GM23338 (cell line): Measurements from ENCODE around the gene FIBP. TPM values are rescaled to one million over a fixed set of nuclear protein-coding genes. Genes with fewer than 3 reads are reported as not detected.

Experiments
- ATAC-seq: fragments of 200-7000 bp; cut with Tn5 transposase; 3 replicates; pipeline ENCODE4 v1.9.1; 2020
- DNase-seq: peaks from one replicate; pipeline ENCODE4 v3.0.0-alpha.2; 2015; ENCODE audit warnings: low spot score
- H2AFZ ChIP-seq: fragments of 200-600 bp; sonication (generic); 2 replicates; pipeline ENCODE4 v1.8.0; 2016; ENCODE audit warnings: antibody characterized with exemption, mild to moderate bottlenecking, moderate library complexity
- H3F3A ChIP-seq: fragments of 200-600 bp; sonication (generic); replicated peaks from 2 replicates; pipeline ENCODE4 v1.8.0; 2017; ENCODE audit warnings: antibody characterized with exemption, mixed run types, low read depth
- H3K27ac ChIP-seq: fragments of 200-600 bp; sonication (generic); 2 replicates; pipeline ENCODE4 v1.6.1; 2016; ENCODE audit warnings: low read depth
- H3K27me3 ChIP-seq: fragments of 200-600 bp; sonication (generic); 2 replicates; pipeline ENCODE4 v1.8.0; 2016; ENCODE audit warnings: mild to moderate bottlenecking, mixed run types, moderate library complexity; ENCODE audit not compliant: insufficient read depth
- H3K36me3 ChIP-seq: fragments of 200-600 bp; sonication (generic); 2 replicates; pipeline ENCODE4 v1.8.0; 2016; ENCODE audit warnings: mild to moderate bottlenecking; ENCODE audit not compliant: insufficient read depth
- H3K4me1 ChIP-seq: fragments of 200-600 bp; sonication (generic); 2 replicates; pipeline ENCODE4 v1.8.0; 2016; ENCODE audit warnings: mild to moderate bottlenecking, moderate library complexity; ENCODE audit not compliant: insufficient read depth
- H3K4me2 ChIP-seq: fragments of 200-600 bp; sonication (generic); 2 replicates; pipeline ENCODE4 v1.7.1; 2017; ENCODE audit warnings: mixed run types
- H3K4me3 ChIP-seq: fragments of 200-600 bp; sonication (generic); 2 replicates; pipeline ENCODE4 v1.6.1; 2016; ENCODE audit warnings: mixed run types
- H3K79me2 ChIP-seq: fragments of 200-600 bp; sonication (generic); replicated peaks from 2 replicates; pipeline ENCODE4 v1.8.0; 2017; ENCODE audit warnings: mild to moderate bottlenecking; ENCODE audit not compliant: insufficient read depth
- H3K9me2 ChIP-seq: fragments of 200-600 bp; sonication (generic); 2 replicates; pipeline ENCODE4 v1.8.0; 2017; ENCODE audit not compliant: insufficient read depth
- H4K20me1 ChIP-seq: fragments of 200-600 bp; sonication (generic); replicated peaks from 2 replicates; pipeline ENCODE4 v1.8.0; 2017; ENCODE audit warnings: mild to moderate bottlenecking; ENCODE audit not compliant: insufficient read depth
- H3K27ac Mint-ChIP-seq: 2 replicates; pipeline ENCODE4 v1.8.0; 2020; ENCODE audit warnings: inconsistent platforms, mild to moderate bottlenecking, moderate library complexity, mixed read lengths
- H3K27me3 Mint-ChIP-seq: 3 replicates; pipeline ENCODE4 v1.8.0; 2022; ENCODE audit warnings: low read depth, mild to moderate bottlenecking, moderate library complexity, mixed read lengths, inconsistent platforms; ENCODE audit not compliant: insufficient read depth, poor library complexity
- H3K36me3 Mint-ChIP-seq: 3 replicates; pipeline ENCODE4 v1.8.0; 2021; ENCODE audit warnings: low read depth, mild to moderate bottlenecking, inconsistent platforms, moderate library complexity, mixed read lengths
- H3K4me1 Mint-ChIP-seq: 3 replicates; pipeline ENCODE4 v1.8.0; 2020; ENCODE audit warnings: mild to moderate bottlenecking, inconsistent platforms, mixed read lengths
- H3K4me3 Mint-ChIP-seq: 3 replicates; pipeline ENCODE4 v1.8.0; 2021; ENCODE audit warnings: moderate library complexity, mild to moderate bottlenecking, inconsistent platforms, mixed read lengths
- H3K9me3 Mint-ChIP-seq: 3 replicates; pipeline ENCODE4 v1.8.0; 2020; ENCODE audit warnings: moderate library complexity, mild to moderate bottlenecking, inconsistent platforms, mixed read lengths
- CREB1 ChIP-seq: fragments of 250-450 bp; sonication (Bioruptor Pico); IDR thresholded peaks from 2 replicates; pipeline ENCODE4 v1.5.0; 2020; ENCODE audit warnings: low read depth, mild to moderate bottlenecking, moderate library complexity
- CTCF ChIP-seq, 2 experiments: fragments of 200-600 bp in 1 of 2; sonication (generic) in 1 of 2; conservative IDR thresholded peaks; 2 replicates each; pipeline versions ENCODE4 v1.5.1 to v1.6.1; 2016 to 2017; ENCODE audit warnings: antibody characterized with exemption in 2 of 2, low read depth in 2 of 2, mild to moderate bottlenecking in 2 of 2, moderate library complexity in 1 of 2
- EZH2 ChIP-seq: fragments of 200-600 bp; sonication (generic); IDR thresholded peaks from one replicate; pipeline ENCODE4 v1.8.0; 2017; ENCODE audit warnings: antibody characterized with exemption, mild to moderate bottlenecking, low read depth; ENCODE audit not compliant: unreplicated experiment
- EZH2phosphoT487 ChIP-seq: fragments of 200-600 bp; sonication (generic); IDR thresholded peaks from one replicate; pipeline ENCODE4 v1.8.1; 2018; ENCODE audit warnings: antibody characterized with exemption; ENCODE audit not compliant: unreplicated experiment
- JUNB ChIP-seq: IDR thresholded peaks from one replicate; pipeline ENCODE4 v1.6.1; 2016; ENCODE audit warnings: antibody characterized with exemption; ENCODE audit not compliant: unreplicated experiment
- NANOG ChIP-seq: IDR thresholded peaks from 2 replicates; pipeline ENCODE4 v1.6.1; 2016; ENCODE audit warnings: antibody characterized with exemption, borderline replicate concordance
- POLR2AphosphoS5 ChIP-seq: IDR thresholded peaks from 2 replicates; pipeline ENCODE4 v1.6.1; 2016; ENCODE audit warnings: antibody characterized with exemption, low read depth
- REST ChIP-seq: IDR thresholded peaks from one replicate; pipeline ENCODE4 v1.6.1; 2018; ENCODE audit warnings: antibody characterized with exemption; ENCODE audit not compliant: unreplicated experiment
- STAT1 ChIP-seq: IDR thresholded peaks from one replicate; pipeline ENCODE4 v1.6.1; 2016; ENCODE audit warnings: antibody characterized with exemption; ENCODE audit not compliant: unreplicated experiment
- ZNF114 ChIP-seq: fragments of 250-450 bp; sonication (Bioruptor Pico); IDR thresholded peaks from 2 replicates; pipeline ENCODE4 v1.5.0; 2020; ENCODE audit warnings: mild to moderate bottlenecking, moderate library complexity
- ZNF331 ChIP-seq: fragments of 250-450 bp; sonication (Bioruptor Pico); IDR thresholded peaks from 2 replicates; pipeline ENCODE4 v1.5.0; 2020; ENCODE audit warnings: low read depth, mild to moderate bottlenecking, moderate library complexity
- ZNF462 ChIP-seq: fragments of 250-450 bp; sonication (Bioruptor Pico); IDR thresholded peaks from 2 replicates; pipeline ENCODE4 v1.5.0; 2020; ENCODE audit warnings: mild to moderate bottlenecking, moderate library complexity
- polyA plus RNA-seq: library from polyadenylated mRNA; unstranded; fragments of >200 nt; fragmentation: Nextera tagmentation; extraction: Ambion mirVana; gene quantifications from 2 replicates; pipeline ENCODE4 v1.2.1, GENCODE V29; 2016
- total RNA-seq: library from RNA; depleted of rRNA; stranded (reverse); fragments of >200 nt; shearing (Covaris generic); gene quantifications from 2 replicates; pipeline ENCODE4 v1.2.3, GENCODE V29; 2014
- TF ChIP-seq, protein P1 (sequence below): IDR thresholded peaks from 2 replicates; pipeline ENCODE4 v1.6.1; 2016; ENCODE audit warnings: antibody characterized with exemption

The FIBP gene
- total and polyA plus RNA-seq, 2 experiments from 2014 or later, result 79.0 to 102 TPM

DNA sequence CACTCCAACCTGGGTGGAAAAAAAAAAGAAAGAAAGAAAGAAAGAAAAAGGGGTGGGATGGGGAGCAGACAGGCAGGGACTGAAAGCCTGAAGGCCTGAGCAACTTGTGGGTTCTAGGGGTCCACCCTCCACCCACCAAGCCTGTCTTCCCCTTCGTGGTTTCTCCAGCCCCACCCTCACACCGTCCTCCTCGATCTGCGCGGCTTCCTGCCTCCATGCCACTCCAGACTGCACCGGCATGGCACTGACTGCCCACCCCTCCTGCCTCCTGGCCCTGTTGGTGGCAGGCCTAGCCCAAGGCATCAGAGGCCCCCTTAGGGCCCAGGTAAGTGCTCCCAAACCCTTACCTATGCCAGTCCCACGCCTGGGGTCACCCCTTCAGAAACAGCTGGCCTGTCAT is 8.7 kb downstream of the FIBP start, which contains the start of gene CTSW:
Gene CTSW (plus strand): TSS at position 221 of the 400 bp plus-strand sequence. CDS start 18 bp downstream, at position 239.
- Mint-ChIP-seq H3K27ac (no peak within 1 kb of the TSS; the same call in 1 of the 2 replicates), H3K4me3 (no peak within 1 kb of the TSS; the same call in 2 of the 3 replicates), H3K9me3 (no peaks in the 10 kb centered on the region), H3K27me3 (peaks cover 18% of the 10 kb centered on the region), H3K36me3 (peaks cover 18% of the 10 kb centered on the region), H3K4me1 (peaks cover 3% of the 10 kb centered on the region)
- no peak for ATAC-seq
- Histone ChIP-seq H2AFZ (no peak within 1 kb of the TSS), H4K20me1 (peaks cover 3% of the 10 kb centered on the region; the same call in 1 of the 2 replicates), H3K4me2 (no peak within 1 kb of the TSS), H3K36me3 (peaks cover 7% of the 10 kb centered on the region; the same call in 1 of the 2 replicates), H3K9me2 (no peaks in the 10 kb centered on the region), H3K4me3 (no peak within 1 kb of the TSS), H3K27me3 (no peaks in the 10 kb centered on the region), H3K4me1 (no peaks in the 10 kb centered on the region), H3K27ac (no peak within 1 kb of the TSS), H3K79me2 (no peaks in the 10 kb centered on the region), H3F3A (0 out of 2 replicates have a peak, but pooled peaks cover 4% of the 10 kb centered on the region)
- DNase-seq, result no peak
- TF ChIP-seq STAT1 (no peak), ZNF114 (no peak), REST (no peak), CREB1 (no peak), EZH2 (no peak), ZNF331 (CRISPR knock-in tag) (no peak), EZH2phosphoT487 (no peak), POLR2AphosphoS5 (no peak), ZNF462 (CRISPR knock-in tag) (no peak), NANOG (no peak), CTCF (conservative IDR thresholded peaks at IDR 0.05; ENCODE audit: low read depth in 2 of 2) (no peak), JUNB (no peak)
- TF ChIP-seq, protein P1, sequence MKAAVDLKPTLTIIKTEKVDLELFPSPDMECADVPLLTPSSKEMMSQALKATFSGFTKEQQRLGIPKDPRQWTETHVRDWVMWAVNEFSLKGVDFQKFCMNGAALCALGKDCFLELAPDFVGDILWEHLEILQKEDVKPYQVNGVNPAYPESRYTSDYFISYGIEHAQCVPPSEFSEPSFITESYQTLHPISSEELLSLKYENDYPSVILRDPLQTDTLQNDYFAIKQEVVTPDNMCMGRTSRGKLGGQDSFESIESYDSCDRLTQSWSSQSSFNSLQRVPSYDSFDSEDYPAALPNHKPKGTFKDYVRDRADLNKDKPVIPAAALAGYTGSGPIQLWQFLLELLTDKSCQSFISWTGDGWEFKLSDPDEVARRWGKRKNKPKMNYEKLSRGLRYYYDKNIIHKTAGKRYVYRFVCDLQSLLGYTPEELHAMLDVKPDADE, result no peak
